Left colon (tissue), 2 donors: ENCODE results near the gene TOM1L2. TPM values are rescaled to one million over a fixed set of nuclear protein-coding genes. Genes with fewer than 3 reads are reported as not detected.

Source experiments
- ATAC-seq: fragments of 200-7000 bp; cut with Tn5 transposase; one replicate; pipeline ENCODE4 v1.9.1; 2020; ENCODE audit warnings: mild to moderate bottlenecking, moderate library complexity
- DNase-seq, 2 donors: peaks; one replicate each; pipeline ENCODE4 v3.0.0-alpha.2; 2020
- intact Hi-C, 2 donors: fragments of 100-400 bp; cut with DNase I in 1 of 2; cut with micrococcal nuclease in 1 of 2; formaldehyde crosslinking; loops; one replicate each; pipeline versions ENCODE4 v1.11.2 to v1.14.0; 2022; cut with DNase I, micrococcal nuclease
- total RNA-seq, 2 donors: library from RNA; stranded (reverse); fragmentation: NEBNext Ultra II Directional; extraction: Animal tissue kit (Norgen Biotek cat#: 25700); gene quantifications; one replicate each; pipeline ENCODE4 v1.2.1, GENCODE V29; 2021
- donor health status: DM: no; HTN: no; CAD: no.
- donor health status: DM: yes; HTN: yes; CAD: no.

The TOM1L2 gene
- total RNA-seq, 2 donors from 2014 or later = 55.5 to 72.9 TPM

- ATAC-seq (peak; percentile 71), DNase-seq (peak; percentile 87 to 90)
- intact Hi-C loops = no loop called here
Observed at GRCh38 chr17:17823433-17824118, 148.6 kb downstream of the TOM1L2 start.

- no peak for DNase-seq
- no peak for ATAC-seq
- intact Hi-C loops = no loop called here
Observed at GRCh38 chr17:17822616-17823015, 149.6 kb downstream of the TOM1L2 start.

- intact Hi-C loops = no loop called here
- DNase-seq = no peak
- no peak for ATAC-seq
Observed at GRCh38 chr17:17822189-17822588, 150.0 kb downstream of the TOM1L2 start.

- DNase-seq (no peak), ATAC-seq (no peak)
- intact Hi-C loops = no loop called here
Observed at GRCh38 chr17:17820463-17821158, 151.6 kb downstream of the TOM1L2 start.

GRCh38 chr17:17820046-17820445 lies 152.2 kb downstream of the TOM1L2 start:
- ATAC-seq (no peak), DNase-seq (no peak)
- intact Hi-C loops = no loop called here

- peak; percentile 32 for ATAC-seq
- intact Hi-C loops = no loop called here
Observed at GRCh38 chr17:17819561-17819995, 152.6 kb downstream of the TOM1L2 start.

GRCh38 chr17:17819111-17819510 lies 153.1 kb downstream of the TOM1L2 start:
- no peak for DNase-seq
- no peak for ATAC-seq
- intact Hi-C loops = no loop called here

More at GRCh38 chr17:17819561-17819995, 152.6 kb downstream of the TOM1L2 start:
- peak; percentile 76 to 91 for DNase-seq

GRCh38 chr17:17818088-17818526 lies 154.1 kb downstream of the TOM1L2 start:
- DNase-seq = peak in 1 of 2 donors; percentile 75
- ATAC-seq = peak; percentile 62
- intact Hi-C loops = no loop called here

GRCh38 chr17:17817552-17817947 lies 154.7 kb downstream of the TOM1L2 start:
- intact Hi-C loops = no loop called here
- ATAC-seq (no peak), DNase-seq (no peak)

- intact Hi-C loops = no loop called here
- no peak for DNase-seq
- ATAC-seq = no peak
Observed at GRCh38 chr17:17816831-17817551, 155.2 kb downstream of the TOM1L2 start.

- no peak for ATAC-seq
- intact Hi-C loops = no loop called here
- no peak for DNase-seq
Observed at GRCh38 chr17:17816240-17816814, 155.9 kb downstream of the TOM1L2 start.

GRCh38 chr17:17815436-17816200 lies 156.6 kb downstream of the TOM1L2 start:
- intact Hi-C loops = no loop called here
- DNase-seq = no peak
- no peak for ATAC-seq

GRCh38 chr17:17815062-17815406 lies 157.2 kb downstream of the TOM1L2 start:
- ATAC-seq = no peak
- no peak for DNase-seq
- intact Hi-C loops = no loop called here

- no peak for ATAC-seq
- intact Hi-C loops = loop anchor here in 1 of 2 donors (5.0 kb wide), 1 partner anchor 38 kb away; no protein-coding TSS in a partner anchor
Observed at GRCh38 chr17:17814162-17815061, 157.8 kb downstream of the TOM1L2 start.

GRCh38 chr17:17813725-17814095 lies 158.5 kb downstream of the TOM1L2 start:
- intact Hi-C loops = loop anchor here (2.0 to 5.0 kb wide), 2 partner anchors 39 to 47 kb away; no protein-coding TSS in a partner anchor
- DNase-seq (no peak), ATAC-seq (no peak)

More at GRCh38 chr17:17814162-17815061, 157.8 kb downstream of the TOM1L2 start:
- no peak for DNase-seq

GRCh38 chr17:17813055-17813724 lies 159.0 kb downstream of the TOM1L2 start:
- intact Hi-C loops = loop anchor here (2.0 to 5.0 kb wide), 2 partner anchors 39 to 48 kb away; no protein-coding TSS in a partner anchor
- ATAC-seq (no peak), DNase-seq (no peak)
